Osteoblast (primary cell): Measurements from ENCODE around the gene SSC4D. TPM values are rescaled to one million over a fixed set of nuclear protein-coding genes. Genes with fewer than 3 reads are reported as not detected.
"Not testable (repeated sequence)": the region's sequence is repeated elsewhere in the genome, so short reads cannot be mapped to it uniquely, and the experiment has no call there.

ENCODE experiments used
- DNase-seq: peaks from one replicate; pipeline ENCODE4 v3.0.0; 2011; ENCODE audit warnings: low spot score, mixed read lengths; ENCODE audit not compliant: insufficient read length; ENCODE audit errors: missing footprints
- H2AFZ ChIP-seq: 2 replicates; pipeline ENCODE4 v1.6.0; 2011; ENCODE audit warnings: mild to moderate bottlenecking, low read length
- H3K27ac ChIP-seq: 2 replicates; pipeline ENCODE4 v1.5.1; 2011; ENCODE audit warnings: mild to moderate bottlenecking, low read depth, low read length, moderate library complexity
- H3K27me3 ChIP-seq: 2 replicates; pipeline ENCODE4 v1.6.0; 2012; ENCODE audit warnings: mild to moderate bottlenecking, control low read depth, inconsistent platforms, low read length, moderate library complexity; ENCODE audit not compliant: insufficient read depth
- H3K36me3 ChIP-seq: 2 replicates; pipeline ENCODE4 v1.5.1; 2011; ENCODE audit warnings: mild to moderate bottlenecking, low read length, control low read depth, moderate library complexity; ENCODE audit not compliant: insufficient read depth
- H3K4me1 ChIP-seq: 2 replicates; pipeline ENCODE4 v1.5.1; 2011; ENCODE audit warnings: mild to moderate bottlenecking, low read length, control low read depth, moderate library complexity; ENCODE audit not compliant: insufficient read depth
- H3K4me2 ChIP-seq: 2 replicates; pipeline ENCODE4 v1.6.0; 2011; ENCODE audit warnings: mild to moderate bottlenecking, low read length; ENCODE audit not compliant: insufficient read depth
- H3K4me3 ChIP-seq: fragments of 200-600 bp; sonication (generic); 3 replicates; pipeline ENCODE4 v1.5.1; 2012; ENCODE audit warnings: mild to moderate bottlenecking, low read length, inconsistent platforms; ENCODE audit not compliant: insufficient read depth
- H3K79me2 ChIP-seq: 2 replicates; pipeline ENCODE4 v1.6.0; 2012; ENCODE audit warnings: mild to moderate bottlenecking, low read length, control low read depth, inconsistent platforms; ENCODE audit not compliant: insufficient read depth
- H3K9me3 ChIP-seq: 2 replicates; pipeline ENCODE4 v1.5.1; 2011; ENCODE audit warnings: low read depth, low read length, control low read depth
- H4K20me1 ChIP-seq: 2 replicates; pipeline ENCODE4 v1.6.0; 2012; ENCODE audit warnings: mild to moderate bottlenecking, low read length, control low read depth; ENCODE audit not compliant: insufficient read depth
- CTCF ChIP-seq: IDR thresholded peaks from 2 replicates; pipeline ENCODE4 v1.5.1; 2011; ENCODE audit warnings: mild to moderate bottlenecking, low read depth, low read length, moderate library complexity; ENCODE audit errors: extremely low read depth
- total RNA-seq: library from RNA; depleted of rRNA; stranded (reverse); fragments of >200 nt; gene quantifications from 2 replicates; pipeline ENCODE4 v1.2.3, GENCODE V29; 2012

Gene SSC4D
- total RNA-seq, 1 donor, result 1.1 TPM

GRCh38 chr7:76428868-76429805 lies 19.6 kb upstream of the SSC4D start:
- H3K27me3 ChIP-seq, result no peaks in the 10 kb centered on the region
- no peak for TF ChIP-seq CTCF
- no peaks in the 10 kb centered on the region for H3K36me3 ChIP-seq
- H3K27ac ChIP-seq, result no peak overlapping the region
- no peaks in the 10 kb centered on the region for H4K20me1 ChIP-seq
- H3K4me3 ChIP-seq, result no peak overlapping the region
- DNase-seq, result peak; percentile 80
- no peaks in the 10 kb centered on the region for H3K4me1 ChIP-seq
- no peaks in the 10 kb centered on the region for H3K79me2 ChIP-seq
- H3K9me3 ChIP-seq, result no peaks in the 10 kb centered on the region
- H2AFZ ChIP-seq, result no peak overlapping the region
- no peak overlapping the region for H3K4me2 ChIP-seq

- no peak overlapping the region for H3K4me2 ChIP-seq
- H3K4me3 ChIP-seq, result no peak overlapping the region
- H3K4me1 ChIP-seq, result peaks cover 7% of the 10 kb centered on the region
- no peaks in the 10 kb centered on the region for H4K20me1 ChIP-seq
- no peaks in the 10 kb centered on the region for H3K36me3 ChIP-seq
- H3K27ac ChIP-seq, result no peak overlapping the region
- H3K79me2 ChIP-seq, result no peaks in the 10 kb centered on the region
- no peak overlapping the region for H2AFZ ChIP-seq
- no peaks in the 10 kb centered on the region for H3K9me3 ChIP-seq
- no peak for TF ChIP-seq CTCF
- no peak for DNase-seq
- no peaks in the 10 kb centered on the region for H3K27me3 ChIP-seq
Observed at GRCh38 chr7:76428149-76428823, 18.8 kb upstream of the SSC4D start.

- no peak overlapping the region for H2AFZ ChIP-seq
- H3K79me2 ChIP-seq, result no peaks in the 10 kb centered on the region
- H3K27ac ChIP-seq, result no peak overlapping the region
- H3K9me3 ChIP-seq, result no peaks in the 10 kb centered on the region
- no peak overlapping the region for H3K4me2 ChIP-seq
- DNase-seq, result peak; percentile 23
- no peak for TF ChIP-seq CTCF
- no peaks in the 10 kb centered on the region for H3K27me3 ChIP-seq
- H4K20me1 ChIP-seq, result no peaks in the 10 kb centered on the region
- H3K4me3 ChIP-seq, result no peak overlapping the region
- no peaks in the 10 kb centered on the region for H3K36me3 ChIP-seq
- peaks cover 11% of the 10 kb centered on the region for H3K4me1 ChIP-seq
Observed at GRCh38 chr7:76427635-76428034, 18.1 kb upstream of the SSC4D start.

GRCh38 chr7:76426246-76426645 lies 16.7 kb upstream of the SSC4D start:
- no peaks in the 10 kb centered on the region for H3K79me2 ChIP-seq
- H3K9me3 ChIP-seq, result no peaks in the 10 kb centered on the region
- no peak overlapping the region for H3K27ac ChIP-seq
- no peaks in the 10 kb centered on the region for H4K20me1 ChIP-seq
- H2AFZ ChIP-seq, result no peak overlapping the region
- H3K27me3 ChIP-seq, result no peaks in the 10 kb centered on the region
- H3K4me3 ChIP-seq, result no peak overlapping the region
- DNase-seq, result peak; percentile 26
- H3K36me3 ChIP-seq, result no peaks in the 10 kb centered on the region
- no peak overlapping the region for H3K4me2 ChIP-seq
- peaks cover 16% of the 10 kb centered on the region for H3K4me1 ChIP-seq
- no peak for TF ChIP-seq CTCF

- H2AFZ ChIP-seq, H3K4me3 ChIP-seq, H3K79me2 ChIP-seq, H4K20me1 ChIP-seq, H3K27ac ChIP-seq, H3K36me3 ChIP-seq, H3K4me2 ChIP-seq, H3K9me3 ChIP-seq, H3K27me3 ChIP-seq: not testable (repeated sequence)
- peak; percentile 21 for DNase-seq
- H3K4me1 ChIP-seq, result peaks cover 18% of the 10 kb centered on the region
Observed at GRCh38 chr7:76425558-76425957, 16.1 kb upstream of the SSC4D start.
